Measurements from ENCODE around the gene CNTNAP5. TPM values are rescaled to one million over a fixed set of nuclear protein-coding genes. Genes with fewer than 3 reads are reported as not detected.

CNTNAP5 gene
- total and polyA plus RNA-seq, 9 of the 15 experiments (the other 6 are each of a cell fraction or from before 2014, with no cell fraction given): not detected

DNA sequence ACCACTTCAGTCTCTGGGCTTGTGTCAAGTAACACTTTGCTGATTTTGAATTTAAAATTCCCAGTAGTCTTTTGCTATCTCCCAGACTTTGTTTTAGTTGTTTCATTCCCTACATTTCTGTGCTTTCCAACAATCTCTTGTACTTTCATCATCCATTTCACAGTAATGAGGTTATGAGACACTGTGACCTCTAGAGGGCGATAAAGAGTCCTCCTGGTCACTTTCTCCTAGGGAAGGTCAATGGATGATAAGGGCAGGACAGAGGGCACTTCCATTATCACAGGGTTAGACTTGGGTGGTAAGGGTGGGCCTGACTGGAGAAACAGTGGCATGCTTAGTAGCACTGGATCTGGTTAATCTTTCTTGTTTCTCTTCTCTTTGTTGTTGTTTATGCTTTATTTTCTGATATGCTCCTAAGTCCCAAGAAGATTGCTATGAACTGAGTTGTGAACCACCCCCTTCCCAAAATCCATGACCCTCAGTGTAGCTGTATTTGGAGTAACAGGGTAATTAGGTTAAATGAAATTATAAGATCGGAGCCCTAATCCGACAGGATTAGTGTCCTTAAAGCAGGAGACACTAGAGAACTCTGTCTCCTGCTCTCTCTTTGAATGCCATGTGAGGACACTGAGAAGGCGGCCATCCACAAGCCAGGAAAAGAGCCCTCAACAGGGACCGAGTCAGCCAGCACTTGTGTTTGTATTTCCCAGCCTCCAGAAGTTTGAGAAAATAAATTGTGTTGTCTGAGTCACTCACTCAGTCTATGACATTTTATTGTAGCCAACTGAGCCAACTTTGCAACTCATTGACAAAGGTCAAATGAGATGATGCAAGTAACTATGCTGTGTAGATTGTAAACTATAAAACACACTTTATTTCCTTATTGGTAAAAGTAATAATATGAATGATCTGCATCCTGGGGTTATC, 779.2 kb downstream of the CNTNAP5 start:
- Histone ChIP-seq H3K79me2 (ENCODE audit: control insufficient read depth, insufficient read depth, low read length) (no peaks in the 10 kb centered on the region), H2AFZ (ENCODE audit: low read depth, low read length) (no peak overlapping the region), H4K20me1 (replicated peaks; ENCODE audit: control insufficient read depth, insufficient read depth, low read length) (no peaks in the 10 kb centered on the region), H3K36me3 (ENCODE audit: control insufficient read depth, insufficient read depth, low read length) (no peaks in the 10 kb centered on the region), H3K9me3 (replicated peaks; ENCODE audit: control insufficient read depth, insufficient read depth, low read depth, low read length) (no peaks in the 10 kb centered on the region), H3K27ac (ENCODE audit: extremely low read depth, low read depth, low read length) (no peak overlapping the region), H3K4me1 (replicated peaks in 1 of 2; ENCODE audit: control insufficient read depth in 2 of 2, insufficient read depth in 2 of 2, low read length in 2 of 2) (no peaks in the 10 kb centered on the region), H3K4me2 (ENCODE audit: insufficient read depth, low read length) (no peak overlapping the region), H3K9ac (ENCODE audit: insufficient read depth in 1 of 2, low read depth in 2 of 2, low read length in 2 of 2) (no peak overlapping the region), H3K9me1 (ENCODE audit: control insufficient read depth, insufficient read depth, low read length) (no peaks in the 10 kb centered on the region), H3K27me3 (ENCODE audit: control insufficient read depth in 2 of 2, insufficient read depth in 2 of 2, low read length in 2 of 2) (no peaks in the 10 kb centered on the region), H3K4me3 (no peak overlapping the region)
- intact Hi-C loops (cut with micrococcal nuclease) (no loop called here), in situ Hi-C loops (cut with MboI) (no loop called here)
- ChIA-PET CTCF (ENCODE audit: low intra/inter-chr PET ratio) (no interaction called here), POLR2A (no interaction called here)
- no TSS peak for BruUV-seq (replicated peaks)
- ATAC-seq (peak; percentile 70), FAIRE-seq (peak; percentile 37), DNase-seq (ENCODE audit: extremely low read depth in 1 of 4, low spot score in 3 of 4) (peak; percentile 43 to 52 (median 46))
- TF ChIP-seq, protein P1, sequence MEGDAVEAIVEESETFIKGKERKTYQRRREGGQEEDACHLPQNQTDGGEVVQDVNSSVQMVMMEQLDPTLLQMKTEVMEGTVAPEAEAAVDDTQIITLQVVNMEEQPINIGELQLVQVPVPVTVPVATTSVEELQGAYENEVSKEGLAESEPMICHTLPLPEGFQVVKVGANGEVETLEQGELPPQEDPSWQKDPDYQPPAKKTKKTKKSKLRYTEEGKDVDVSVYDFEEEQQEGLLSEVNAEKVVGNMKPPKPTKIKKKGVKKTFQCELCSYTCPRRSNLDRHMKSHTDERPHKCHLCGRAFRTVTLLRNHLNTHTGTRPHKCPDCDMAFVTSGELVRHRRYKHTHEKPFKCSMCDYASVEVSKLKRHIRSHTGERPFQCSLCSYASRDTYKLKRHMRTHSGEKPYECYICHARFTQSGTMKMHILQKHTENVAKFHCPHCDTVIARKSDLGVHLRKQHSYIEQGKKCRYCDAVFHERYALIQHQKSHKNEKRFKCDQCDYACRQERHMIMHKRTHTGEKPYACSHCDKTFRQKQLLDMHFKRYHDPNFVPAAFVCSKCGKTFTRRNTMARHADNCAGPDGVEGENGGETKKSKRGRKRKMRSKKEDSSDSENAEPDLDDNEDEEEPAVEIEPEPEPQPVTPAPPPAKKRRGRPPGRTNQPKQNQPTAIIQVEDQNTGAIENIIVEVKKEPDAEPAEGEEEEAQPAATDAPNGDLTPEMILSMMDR (IDR thresholded peaks at IDR 0.05 in 2 of 3, conservative IDR thresholded peaks at IDR 0.05 in 1 of 3; ENCODE audit: insufficient read depth in 2 of 3, low read depth in 1 of 3, low read length in 3 of 3): peak; percentile 27 to 69 (median 62); a peak in 5 of 6 replicates
- TF ChIP-seq ZNF696 (CRISPR knock-in tag; conservative IDR thresholded peaks at IDR 0.05) (no peak), CEBPG (CRISPR knock-in tag; IDR thresholded peaks at IDR 0.05) (peak; percentile 30; the same call in 1 of the 2 replicates), CEBPG (tag; conservative IDR thresholded peaks at IDR 0.05 in 1 of 2, IDR thresholded peaks at IDR 0.05 in 1 of 2) (no peak), RAD21 (CRISPR knock-in tag; conservative IDR thresholded peaks at IDR 0.05 in 1 of 2, IDR thresholded peaks at IDR 0.05 in 1 of 2) (peak in 1 of 2 experiments; percentile 43; a peak in 2 of 4 replicates)
- 4% methylated on average over 5 of the region's 5 CpGs for WGBS (ENCODE audit: insufficient coverage, low coverage, missing lambda C conversion rate)

Data from K562 (cell line).